HEK293T (cell line): Measurements from ENCODE around the gene BCAR3.

ENCODE experiments used
- CTCF ChIA-PET: fragments of 350-600 bp; formaldehyde crosslinking; extraction: SDS; loops from one replicate; lab custom pipeline; 2021; ENCODE audit warnings: antibody characterized with exemption, inconsistent platforms; lab: Yijun Ruan, JAX
- POLR2A ChIA-PET: fragments of 350-600 bp; formaldehyde crosslinking; extraction: SDS; loops from one replicate; lab custom pipeline; 2020; ENCODE audit warnings: antibody characterized with exemption, inconsistent platforms; lab: Yijun Ruan, JAX
- DNase-seq: peaks from one replicate; pipeline ENCODE4 v3.0.0; 2012; ENCODE audit warnings: mixed read lengths; ENCODE audit errors: extremely low spot score
- ARNT ChIP-seq: fragments of 450-650 bp; IDR thresholded peaks from 2 replicates; pipeline ENCODE4 v1.6.1; 2017; ENCODE audit warnings: mild to moderate bottlenecking
- BHLHE40 ChIP-seq: fragments of 450-650 bp; IDR thresholded peaks from 2 replicates; pipeline ENCODE4 v1.6.1; 2016; ENCODE audit warnings: mild to moderate bottlenecking, moderate library complexity, borderline replicate concordance
- CTBP1 ChIP-seq: fragments of 450-650 bp; IDR thresholded peaks from 2 replicates; pipeline ENCODE4 v1.6.1; 2016; ENCODE audit warnings: borderline replicate concordance
- ELF4 ChIP-seq: fragments of 450-650 bp; IDR thresholded peaks from 2 replicates; pipeline ENCODE4 v1.6.1; 2017; ENCODE audit warnings: antibody characterized with exemption
- FOXA1 ChIP-seq: fragments of 450-650 bp; IDR thresholded peaks from 2 replicates; pipeline ENCODE4 v1.6.1; 2016; ENCODE audit warnings: mild to moderate bottlenecking
- FOXK2 ChIP-seq: fragments of 450-650 bp; IDR thresholded peaks from 2 replicates; pipeline ENCODE4 v1.6.1; 2016; ENCODE audit warnings: mild to moderate bottlenecking
- FOXM1 ChIP-seq: fragments of 450-650 bp; IDR thresholded peaks from 2 replicates; pipeline ENCODE4 v1.6.1; 2017; ENCODE audit warnings: mild to moderate bottlenecking, borderline replicate concordance
- HDGF ChIP-seq: fragments of 450-650 bp; IDR thresholded peaks from 2 replicates; pipeline ENCODE4 v1.6.1; 2017; ENCODE audit warnings: antibody characterized with exemption, borderline replicate concordance
- L3MBTL2 ChIP-seq: fragments of 450-650 bp; conservative IDR thresholded peaks from 2 replicates; pipeline ENCODE4 v1.6.1; 2016; ENCODE audit warnings: mild to moderate bottlenecking
- LEF1 ChIP-seq: fragments of 450-650 bp; IDR thresholded peaks from 2 replicates; pipeline ENCODE4 v1.6.1; 2017; ENCODE audit warnings: mild to moderate bottlenecking, borderline replicate concordance
- NFRKB ChIP-seq: fragments of 450-650 bp; IDR thresholded peaks from 2 replicates; pipeline ENCODE4 v1.6.1; 2016; ENCODE audit warnings: mild to moderate bottlenecking, moderate library complexity
- PKNOX1 ChIP-seq: fragments of 450-650 bp; IDR thresholded peaks from 2 replicates; pipeline ENCODE4 v1.6.1; 2016
- SP1 ChIP-seq: fragments of 450-650 bp; IDR thresholded peaks from 2 replicates; pipeline ENCODE4 v1.6.1; 2017
- SUZ12 ChIP-seq: fragments of 450-650 bp; IDR thresholded peaks from 2 replicates; pipeline ENCODE4 v1.6.1; 2016; ENCODE audit warnings: mild to moderate bottlenecking
- TARDBP ChIP-seq: fragments of 450-650 bp; IDR thresholded peaks from 2 replicates; pipeline ENCODE4 v1.6.1; 2016
- ZNF384 ChIP-seq: fragments of 450-650 bp; IDR thresholded peaks from 2 replicates; pipeline ENCODE4 v1.6.1; 2016

The BCAR3 gene

GRCh38 chr1:93584261-93585003 lies 97.2 kb downstream of the BCAR3 start:
- DNase-seq: no peak
- TF ChIP-seq NFRKB (no peak), ELF4 (no peak), LEF1 (no peak), HDGF (no peak), L3MBTL2 (no peak), SP1 (no peak)
- ChIA-PET POLR2A (no interaction called here), CTCF (no interaction called here)

DNA sequence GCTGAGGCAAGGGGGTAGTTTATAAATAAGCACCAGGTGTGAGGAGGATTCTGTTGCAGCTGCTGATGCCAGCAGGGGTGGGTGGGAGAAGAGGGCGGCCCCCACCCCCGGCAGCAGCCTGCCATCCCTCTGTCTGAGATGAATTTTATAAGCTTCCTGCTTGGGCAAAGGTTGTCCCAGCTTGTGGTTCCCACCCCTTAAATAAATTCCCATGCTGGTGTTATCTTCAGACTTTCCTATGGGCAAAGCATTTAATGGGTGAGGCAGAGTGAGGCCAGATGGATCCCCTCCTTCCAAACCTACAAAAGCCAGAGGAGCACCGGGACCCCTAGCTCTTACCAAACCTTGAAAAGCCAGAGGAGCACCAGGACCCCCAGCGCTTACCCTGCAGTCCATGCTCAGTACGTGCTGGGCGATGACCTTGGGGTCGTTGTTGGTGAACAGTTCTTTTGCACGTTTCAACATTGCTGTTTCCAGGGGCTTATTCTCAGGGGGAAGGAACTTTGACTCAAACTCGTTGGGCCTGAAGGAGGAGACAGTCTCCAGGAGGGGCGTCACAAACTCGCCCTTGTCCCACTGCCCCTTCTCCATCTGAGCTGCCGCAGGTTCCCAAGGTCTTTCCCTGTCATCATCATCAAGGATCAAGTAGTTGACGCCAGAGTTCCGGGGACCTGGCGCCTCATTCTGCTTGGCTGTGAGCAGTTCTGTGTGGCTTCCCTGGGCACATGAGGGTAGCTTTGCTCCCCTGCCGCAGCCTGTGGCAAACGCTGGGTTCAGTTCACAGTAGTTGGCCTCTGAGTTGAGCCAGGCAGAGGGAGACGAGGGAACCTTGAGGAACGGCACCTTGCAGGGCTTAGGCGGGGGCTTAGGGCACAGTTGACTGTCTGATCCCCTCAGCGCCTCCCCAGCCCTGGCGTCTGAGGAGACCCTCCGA lies 99.5 kb downstream of the BCAR3 start:
- TF ChIP-seq SUZ12: no peak
- no peak for TF ChIP-seq TARDBP
- TF ChIP-seq ARNT: no peak
- TF ChIP-seq FOXK2: no peak
- TF ChIP-seq NFRKB: no peak
- TF ChIP-seq CTBP1: no peak
- no peak for TF ChIP-seq L3MBTL2
- no peak for TF ChIP-seq ELF4
- no peak for TF ChIP-seq BHLHE40
- TF ChIP-seq LEF1: no peak
- no peak for TF ChIP-seq FOXA1
- TF ChIP-seq PKNOX1: no peak
- no peak for TF ChIP-seq FOXM1
- TF ChIP-seq SP1: no peak
- TF ChIP-seq HDGF: no peak
- POLR2A ChIA-PET: no interaction called here
- DNase-seq: no peak
- CTCF ChIA-PET: no interaction called here

DNA sequence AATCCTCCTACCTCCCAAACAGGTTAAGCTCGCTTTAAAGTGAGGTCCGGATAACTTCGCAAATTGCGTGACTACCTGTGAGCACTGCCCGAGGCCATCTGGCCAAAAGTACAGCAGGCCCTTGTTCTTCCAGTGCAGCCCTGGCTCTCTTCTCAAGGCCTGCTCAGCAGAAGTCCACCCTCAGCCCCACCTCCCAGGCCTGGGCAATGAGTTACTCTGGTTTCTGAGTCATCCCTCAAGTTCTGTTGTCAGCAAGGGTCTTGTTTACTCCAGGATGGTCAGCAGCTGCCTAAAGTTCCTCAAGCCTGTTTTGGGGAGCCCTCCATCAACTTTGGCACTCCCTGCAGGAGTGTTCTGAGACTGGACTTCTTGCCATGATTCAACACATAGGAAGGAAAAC lies 101.7 kb downstream of the BCAR3 start:
- DNase-seq: no peak
- TF ChIP-seq HDGF (no peak), SP1 (no peak), PKNOX1 (no peak), CTBP1 (no peak), ELF4 (no peak), L3MBTL2 (no peak), TARDBP (no peak), LEF1 (no peak), SUZ12 (no peak)
- ChIA-PET POLR2A (no interaction called here), CTCF (no interaction called here)

DNA sequence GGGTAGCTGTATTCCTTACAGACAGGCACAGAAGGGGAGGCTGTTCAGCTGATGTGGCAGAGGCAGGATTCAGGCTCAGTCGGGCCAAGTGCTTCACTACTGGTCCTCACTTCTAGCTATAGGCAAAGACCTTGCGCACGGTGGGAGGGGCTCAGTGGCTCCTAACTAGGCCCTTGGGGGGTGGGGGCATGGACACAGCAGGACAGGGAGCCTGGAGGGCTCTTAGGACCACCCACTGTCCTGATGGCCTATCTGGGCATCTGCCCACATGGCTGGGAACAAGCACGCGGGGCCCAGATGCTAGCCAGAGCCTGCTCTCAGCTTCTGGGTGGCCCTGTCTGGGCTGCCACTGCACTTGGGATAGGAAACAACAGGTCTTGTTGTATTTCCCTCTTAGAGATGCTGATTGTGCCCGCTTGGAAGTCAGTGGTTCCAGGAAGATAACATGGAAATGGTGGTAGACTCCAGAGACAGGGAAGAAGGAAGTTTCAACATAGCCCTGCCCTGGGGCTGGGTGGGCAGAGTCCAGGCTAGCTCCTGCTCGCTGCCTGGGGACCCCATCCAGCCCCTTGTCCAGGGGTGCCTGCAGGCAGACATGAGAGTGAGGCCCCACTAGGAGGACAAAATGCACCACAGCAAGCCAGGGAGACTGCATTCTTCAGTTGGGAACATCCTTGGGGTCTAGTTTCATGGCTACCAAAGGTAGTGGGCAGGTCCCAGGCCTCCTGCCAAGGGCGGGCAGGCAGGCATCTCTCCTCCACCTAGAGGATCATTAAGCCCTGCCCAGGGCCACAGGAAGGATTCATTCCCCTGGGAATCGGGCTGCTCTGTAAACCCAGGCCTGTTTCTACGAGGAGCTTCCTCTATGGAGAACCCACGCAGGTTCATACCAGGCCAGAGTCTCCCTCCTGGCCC lies 102.5 kb downstream of the BCAR3 start:
- CTCF ChIA-PET: no interaction called here

GRCh38 chr1:93578433-93578830 lies 103.2 kb downstream of the BCAR3 start:
- no peak for TF ChIP-seq L3MBTL2
- TF ChIP-seq LEF1: no peak
- no peak for TF ChIP-seq FOXM1
- TF ChIP-seq ZNF384: no peak
- no peak for TF ChIP-seq BHLHE40
- no peak for TF ChIP-seq TARDBP
- no peak for TF ChIP-seq ELF4
- no peak for TF ChIP-seq HDGF
- TF ChIP-seq NFRKB: no peak
- TF ChIP-seq FOXA1: no peak
- no peak for TF ChIP-seq CTBP1
- TF ChIP-seq FOXK2: no peak
- TF ChIP-seq ARNT: no peak
- TF ChIP-seq SP1: no peak
- no peak for TF ChIP-seq PKNOX1
- no peak for TF ChIP-seq SUZ12
- CTCF ChIA-PET: no interaction called here
- no peak for DNase-seq
- POLR2A ChIA-PET: no interaction called here

More for the DNA sequence above, 102.5 kb downstream of the BCAR3 start:
- POLR2A ChIA-PET: no interaction called here
- no peak for TF ChIP-seq FOXA1
- no peak for TF ChIP-seq LEF1
- no peak for TF ChIP-seq L3MBTL2
- TF ChIP-seq SP1: no peak
- no peak for TF ChIP-seq ARNT
- no peak for TF ChIP-seq TARDBP
- no peak for TF ChIP-seq ZNF384
- no peak for TF ChIP-seq FOXK2
- TF ChIP-seq NFRKB: no peak
- no peak for TF ChIP-seq PKNOX1
- TF ChIP-seq HDGF: no peak
- no peak for TF ChIP-seq CTBP1
- no peak for TF ChIP-seq ELF4
- TF ChIP-seq SUZ12: no peak
- no peak for TF ChIP-seq FOXM1
- TF ChIP-seq BHLHE40: no peak
- DNase-seq: no peak
